ENCODE results near the gene ILKAP. TPM values are rescaled to one million over a fixed set of nuclear protein-coding genes. Genes with fewer than 3 reads are reported as not detected.

Gene ILKAP
- polyA plus RNA-seq, 1 experiment = 31.1 TPM

DNA sequence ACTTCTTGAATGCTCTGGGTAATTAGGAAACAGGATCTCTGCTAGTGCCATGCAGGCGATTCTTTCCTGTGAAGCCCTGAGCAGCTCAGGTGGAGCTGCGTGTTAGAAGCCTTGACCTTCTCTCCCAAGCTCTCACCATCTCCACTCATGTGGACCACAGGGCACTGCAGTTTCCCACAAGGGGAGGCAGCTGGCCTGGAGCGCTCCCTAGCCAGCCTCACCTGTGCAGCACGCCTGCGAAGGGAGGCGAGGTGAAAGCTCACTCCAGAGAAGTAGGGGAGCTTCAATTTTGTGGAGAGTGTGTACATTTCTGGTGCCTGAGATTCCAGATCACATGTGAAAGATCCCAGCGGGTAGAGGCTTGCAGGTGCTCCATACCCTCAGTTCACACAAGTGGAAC, 47.4 kb upstream of the ILKAP start:
- no peak overlapping the region for H3K4me3 ChIP-seq (ENCODE audit: low read depth, low read length)
- ChIA-PET POLR2A (no interaction called here), CTCF (interaction anchor here (0.9 kb wide), 1 partner anchor 280 kb away, joined by 3 read pairs; no protein-coding TSS in a partner anchor)
- H3K27me3 ChIP-seq (ENCODE audit: control insufficient read depth, insufficient read depth, low read length) = no peaks in the 10 kb centered on the region
- no peak for DNase-seq (ENCODE audit: low read depth)
- TF ChIP-seq, protein P1, sequence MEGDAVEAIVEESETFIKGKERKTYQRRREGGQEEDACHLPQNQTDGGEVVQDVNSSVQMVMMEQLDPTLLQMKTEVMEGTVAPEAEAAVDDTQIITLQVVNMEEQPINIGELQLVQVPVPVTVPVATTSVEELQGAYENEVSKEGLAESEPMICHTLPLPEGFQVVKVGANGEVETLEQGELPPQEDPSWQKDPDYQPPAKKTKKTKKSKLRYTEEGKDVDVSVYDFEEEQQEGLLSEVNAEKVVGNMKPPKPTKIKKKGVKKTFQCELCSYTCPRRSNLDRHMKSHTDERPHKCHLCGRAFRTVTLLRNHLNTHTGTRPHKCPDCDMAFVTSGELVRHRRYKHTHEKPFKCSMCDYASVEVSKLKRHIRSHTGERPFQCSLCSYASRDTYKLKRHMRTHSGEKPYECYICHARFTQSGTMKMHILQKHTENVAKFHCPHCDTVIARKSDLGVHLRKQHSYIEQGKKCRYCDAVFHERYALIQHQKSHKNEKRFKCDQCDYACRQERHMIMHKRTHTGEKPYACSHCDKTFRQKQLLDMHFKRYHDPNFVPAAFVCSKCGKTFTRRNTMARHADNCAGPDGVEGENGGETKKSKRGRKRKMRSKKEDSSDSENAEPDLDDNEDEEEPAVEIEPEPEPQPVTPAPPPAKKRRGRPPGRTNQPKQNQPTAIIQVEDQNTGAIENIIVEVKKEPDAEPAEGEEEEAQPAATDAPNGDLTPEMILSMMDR (IDR thresholded peaks at IDR 0.05; ENCODE audit: insufficient read depth, low read depth, low read length) = no peak
- H3K36me3 ChIP-seq (ENCODE audit: control insufficient read depth, insufficient read depth, low read length) = peaks cover 10% of the 10 kb centered on the region; the same call in 1 of the 2 replicates

DNA sequence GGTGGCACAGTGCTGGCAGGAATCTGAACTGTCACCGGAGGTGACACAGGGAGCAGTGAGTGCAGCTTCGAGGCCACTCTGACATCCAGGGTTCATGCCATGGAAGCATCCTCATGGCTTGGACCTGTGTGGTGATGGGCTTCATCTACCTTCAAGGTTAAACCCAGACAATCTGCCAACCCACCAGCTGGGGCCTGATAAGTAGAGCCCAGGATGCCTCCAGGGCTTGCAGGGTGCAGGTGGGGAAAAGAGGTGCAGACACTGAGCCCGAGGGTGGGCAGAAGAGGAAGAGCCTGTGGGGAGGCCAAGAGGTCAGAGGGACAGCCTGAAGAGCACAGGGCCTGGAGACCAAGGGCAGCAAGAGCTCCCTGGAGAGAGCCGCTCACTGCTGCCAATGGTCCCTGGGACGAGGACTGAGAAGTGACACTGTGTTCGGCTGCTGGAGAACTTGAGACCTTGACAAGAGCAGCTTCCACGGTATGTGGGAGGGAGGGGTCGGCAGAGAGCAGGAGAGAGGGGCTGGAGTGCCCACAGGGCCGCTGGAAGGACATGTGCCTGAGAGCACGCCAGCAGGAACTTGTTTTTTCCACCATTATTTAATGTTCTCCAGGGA, 44.5 kb upstream of the ILKAP start:
- H3K4me3 ChIP-seq (ENCODE audit: low read depth, low read length) = no peak overlapping the region
- no peaks in the 10 kb centered on the region for H3K27me3 ChIP-seq (ENCODE audit: control insufficient read depth, insufficient read depth, low read length)
- no peak for DNase-seq (ENCODE audit: low read depth)
- H3K36me3 ChIP-seq (ENCODE audit: control insufficient read depth, insufficient read depth, low read length) = peaks cover 8% of the 10 kb centered on the region; the same call in 1 of the 2 replicates
- TF ChIP-seq, protein P1 (IDR thresholded peaks at IDR 0.05; ENCODE audit: insufficient read depth, low read depth, low read length) = no peak
- ChIA-PET CTCF (interaction anchor here (0.9 to 1.7 kb wide), 2 partner anchors 15 to 17 kb away, joined by 3 to 8 read pairs; no protein-coding TSS in a partner anchor), POLR2A (no interaction called here)

- CTCF ChIA-PET = interaction anchor here (0.9 to 1.5 kb wide), 2 partner anchors 16 to 389 kb away, joined by 3 to 4 read pairs; no protein-coding TSS in a partner anchor
- H3K27me3 ChIP-seq (ENCODE audit: control insufficient read depth, insufficient read depth, low read length) = peaks cover 1% of the 10 kb centered on the region; the same call in 1 of the 2 replicates
- POLR2A ChIA-PET = no interaction called here
- no peak for DNase-seq (ENCODE audit: low read depth)
- H3K36me3 ChIP-seq (ENCODE audit: control insufficient read depth, insufficient read depth, low read length) = peaks cover 7% of the 10 kb centered on the region; the same call in 1 of the 2 replicates
- no peak overlapping the region for H3K4me3 ChIP-seq (ENCODE audit: low read depth, low read length)
- TF ChIP-seq, protein P1 (IDR thresholded peaks at IDR 0.05; ENCODE audit: insufficient read depth, low read depth, low read length) = no peak
Observed at GRCh38 chr2:238247002-238247822, 43.7 kb upstream of the ILKAP start.

DNA sequence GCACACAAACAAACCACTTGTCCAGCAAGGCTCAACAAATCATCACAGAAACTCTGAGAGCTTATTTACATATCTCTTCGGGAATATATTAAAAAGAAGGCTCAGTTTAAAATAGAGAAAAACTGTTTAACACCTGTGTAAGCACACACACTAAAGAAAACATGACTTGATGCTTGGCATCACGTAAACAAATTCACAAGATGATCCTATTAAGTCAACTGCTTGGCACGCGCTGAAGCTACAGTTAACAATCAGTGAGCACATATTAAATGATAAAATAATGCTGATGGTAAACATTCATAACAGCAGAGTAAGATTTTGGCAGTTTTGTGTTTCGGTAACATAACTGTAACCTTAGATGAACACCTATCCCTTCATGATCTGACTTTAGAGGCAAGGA, 40.7 kb upstream of the ILKAP start:
- DNase-seq (ENCODE audit: low read depth) = no peak
- ChIA-PET CTCF (interaction anchor here (0.8 kb wide), 1 partner anchor 9 kb away, joined by 4 read pairs; no protein-coding TSS in a partner anchor), POLR2A (no interaction called here)
- TF ChIP-seq, protein P1 (IDR thresholded peaks at IDR 0.05; ENCODE audit: insufficient read depth, low read depth, low read length) = no peak
- H3K4me3 ChIP-seq (ENCODE audit: low read depth, low read length) = no peak overlapping the region
- H3K36me3 ChIP-seq (ENCODE audit: control insufficient read depth, insufficient read depth, low read length) = peaks cover 3% of the 10 kb centered on the region; the same call in 1 of the 2 replicates
- peaks cover 6% of the 10 kb centered on the region; the same call in 1 of the 2 replicates for H3K27me3 ChIP-seq (ENCODE audit: control insufficient read depth, insufficient read depth, low read length)

- TF ChIP-seq, protein P1 (IDR thresholded peaks at IDR 0.05; ENCODE audit: insufficient read depth, low read depth, low read length) = no peak
- H3K36me3 ChIP-seq (ENCODE audit: control insufficient read depth, insufficient read depth, low read length) = peaks cover 3% of the 10 kb centered on the region; the same call in 1 of the 2 replicates
- no peak for DNase-seq (ENCODE audit: low read depth)
- ChIA-PET POLR2A (no interaction called here), CTCF (interaction anchor here (0.6 to 1.3 kb wide), 5 partner anchors 10 to 343 kb away, joined by 3 to 4 read pairs (median 3); no protein-coding TSS in a partner anchor)
- H3K4me3 ChIP-seq (ENCODE audit: low read depth, low read length) = no peak overlapping the region
- peaks cover 6% of the 10 kb centered on the region; the same call in 1 of the 2 replicates for H3K27me3 ChIP-seq (ENCODE audit: control insufficient read depth, insufficient read depth, low read length)
Observed at GRCh38 chr2:238243496-238244076, 40.1 kb upstream of the ILKAP start.
